Adrenal gland (tissue), 5 donors: ENCODE results near the gene ASB16.

ENCODE experiments used
- CTCF ChIP-seq, 6 experiments: fragments of 450-650 bp in 4 of 6; fragments of 200-600 bp in 2 of 6; sonication (generic) in 1 of 6; IDR thresholded peaks; 1 replicate in 5 of 6; 2 replicates in 1 of 6; pipeline versions ENCODE4 v1.5.1 to v1.8.0; 2016 to 2021; ENCODE audit warnings: antibody characterized with exemption in 6 of 6, mild to moderate bottlenecking in 2 of 6, moderate library complexity in 1 of 6
- POLR2A ChIP-seq, 2 donors: fragments of 450-650 bp; IDR thresholded peaks; one replicate each; pipeline ENCODE4 v1.6.1; 2017; ENCODE audit warnings: antibody characterized with exemption in 2 of 2, mild to moderate bottlenecking in 2 of 2, moderate library complexity in 1 of 2
- donor health status: DM: no; HTN: no; CAD: no.

GRCh38 chr17:44167181-44167861, 3.2 kb upstream of the ASB16 start:
- TF ChIP-seq CTCF (IDR thresholded peaks at IDR 0.05) (no peak), POLR2A (IDR thresholded peaks at IDR 0.05) (no peak)
